ENCODE measurements around the gene PLXDC1.
"Not testable (repeated sequence)": the region's sequence is repeated elsewhere in the genome, so short reads cannot be mapped to it uniquely, and the experiment has no call there.

PLXDC1 gene

DNA sequence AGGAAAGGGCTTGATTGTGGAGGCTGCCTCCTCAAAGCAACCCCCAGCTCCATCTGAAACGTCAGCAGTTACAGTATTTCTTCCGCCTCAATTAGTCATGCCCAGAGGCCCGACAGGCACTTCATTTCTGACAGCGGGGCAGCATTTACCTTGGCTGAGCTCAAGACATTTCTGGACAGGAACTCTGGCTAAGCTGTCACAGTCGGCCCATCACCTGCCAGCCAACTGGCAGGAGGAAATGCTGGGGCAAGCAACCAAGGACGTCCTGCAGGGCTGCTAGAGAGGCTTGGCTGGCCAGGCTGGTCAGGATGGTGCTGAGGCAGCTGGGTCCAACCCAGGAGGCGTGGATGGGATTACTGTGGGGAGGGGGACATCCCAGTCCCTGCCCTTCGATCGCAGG lies 27.8 kb downstream of the PLXDC1 start:
- 89% methylated on average over 9 of the region's 9 CpGs for WGBS
- H3K4me3 ChIP-seq (ENCODE audit: low read length), result no peak overlapping the region
- no peaks in the 10 kb centered on the region for H3K27me3 ChIP-seq (ENCODE audit: insufficient read depth, low read length)
- no peak overlapping the region for H3K9ac ChIP-seq (ENCODE audit: low read depth, low read length)
- no peaks in the 10 kb centered on the region for H3K36me3 ChIP-seq (ENCODE audit: insufficient read depth, low read length)
- no peak overlapping the region for H3K27ac ChIP-seq (ENCODE audit: low read depth, low read length)
- H3K9me3 ChIP-seq (ENCODE audit: insufficient read depth, low read depth, low read length), result no peaks in the 10 kb centered on the region
- no peaks in the 10 kb centered on the region for H3K4me1 ChIP-seq (ENCODE audit: insufficient read depth, low read length)

DNA sequence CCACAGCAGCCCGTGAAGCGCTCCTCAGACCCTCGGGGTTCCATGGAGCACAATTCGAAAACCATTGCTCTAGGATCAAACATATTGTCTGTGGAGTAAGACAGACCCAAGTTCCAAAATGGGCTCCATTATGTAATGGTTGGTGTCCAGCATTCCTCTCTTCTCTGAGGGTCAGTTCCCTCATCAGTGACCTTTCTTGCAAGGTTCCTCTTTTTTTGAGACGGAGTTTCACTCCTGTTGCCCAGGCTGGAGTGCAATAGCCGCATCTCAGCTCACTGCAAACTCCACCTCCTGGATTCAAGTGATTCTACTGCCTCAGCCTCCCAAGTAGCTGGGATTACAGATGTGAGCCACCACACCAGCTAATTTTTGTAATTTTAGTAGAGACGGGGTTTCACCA lies 28.4 kb downstream of the PLXDC1 start:
- Histone ChIP-seq H3K4me1 (ENCODE audit: insufficient read depth, low read length) (no peaks in the 10 kb centered on the region), H3K9ac (ENCODE audit: low read depth, low read length) (no peak overlapping the region), H3K9me3 (ENCODE audit: insufficient read depth, low read depth, low read length) (no peaks in the 10 kb centered on the region), H3K36me3 (ENCODE audit: insufficient read depth, low read length) (no peaks in the 10 kb centered on the region), H3K27ac (ENCODE audit: low read depth, low read length) (no peak overlapping the region), H3K4me3 (ENCODE audit: low read length) (no peak overlapping the region), H3K27me3 (ENCODE audit: insufficient read depth, low read length) (no peaks in the 10 kb centered on the region)
- 92% methylated on average over 7 of the region's 7 CpGs for WGBS

DNA sequence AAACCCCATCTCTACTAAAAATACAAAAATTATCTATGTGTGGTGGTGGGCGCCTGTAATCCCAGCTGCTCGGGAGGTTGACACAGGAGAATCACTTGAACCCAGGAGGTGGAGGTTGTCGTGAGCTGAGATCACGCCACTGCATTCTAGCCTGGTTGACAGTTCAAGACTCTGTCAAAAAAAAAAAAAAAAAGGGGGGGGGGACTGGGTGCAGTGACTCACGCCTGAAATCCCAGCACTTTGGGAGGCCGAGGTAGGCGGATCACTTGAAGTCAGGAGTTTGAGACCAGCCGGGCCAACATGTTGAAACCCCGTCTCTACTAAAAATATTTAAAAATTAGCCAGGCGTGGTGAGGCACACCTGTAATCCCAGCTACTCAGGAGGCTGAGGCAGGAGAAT lies 29.5 kb downstream of the PLXDC1 start:
- H3K9ac ChIP-seq (ENCODE audit: low read depth, low read length); H3K27me3 ChIP-seq (ENCODE audit: insufficient read depth, low read length); H3K4me1 ChIP-seq (ENCODE audit: insufficient read depth, low read length); H3K9me3 ChIP-seq (ENCODE audit: insufficient read depth, low read depth, low read length); H3K4me3 ChIP-seq (ENCODE audit: low read length); H3K36me3 ChIP-seq (ENCODE audit: insufficient read depth, low read length); H3K27ac ChIP-seq (ENCODE audit: low read depth, low read length): not testable (repeated sequence)
- 84% methylated on average over 10 of the region's 10 CpGs for WGBS

DNA sequence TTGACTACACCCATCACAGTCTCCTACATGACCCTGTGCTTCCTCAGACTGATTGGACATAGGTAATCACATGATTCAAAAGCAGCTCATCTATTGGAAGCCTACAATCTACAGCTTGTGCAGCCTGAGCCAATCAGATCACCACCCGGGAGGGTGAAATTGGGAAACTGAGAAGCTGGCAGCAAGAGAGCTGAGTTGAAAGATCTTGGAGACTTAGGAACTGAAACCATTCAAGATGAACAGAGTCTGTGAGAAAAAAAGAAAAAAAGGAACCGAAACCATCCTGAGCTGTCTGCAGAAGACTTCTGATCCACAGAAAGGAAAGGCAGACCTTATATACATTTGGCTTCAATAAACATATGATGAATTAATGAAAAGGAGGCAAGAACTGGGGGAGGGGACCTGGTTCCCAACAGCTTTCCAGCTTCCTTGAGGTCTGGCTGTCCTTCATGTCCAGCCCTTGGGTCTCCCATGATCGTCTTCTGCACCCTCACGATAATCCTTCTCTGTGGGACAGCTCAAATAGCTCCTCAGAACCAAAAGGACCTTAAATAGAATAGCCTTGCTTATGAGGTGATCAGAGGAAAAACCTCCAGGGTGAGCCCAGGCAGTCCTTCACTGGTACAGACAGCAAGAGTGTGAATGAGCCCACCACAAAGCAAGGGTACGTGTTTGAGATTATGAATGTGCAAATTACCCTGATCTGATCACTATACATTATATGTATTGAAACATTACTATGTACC lies 32.6 kb downstream of the PLXDC1 start:
- Histone ChIP-seq H3K4me3 (ENCODE audit: low read length) (no peak overlapping the region), H3K27ac (ENCODE audit: low read depth, low read length) (no peak overlapping the region), H3K4me1 (ENCODE audit: insufficient read depth, low read length) (no peaks in the 10 kb centered on the region), H3K27me3 (ENCODE audit: insufficient read depth, low read length) (no peaks in the 10 kb centered on the region), H3K9me3 (ENCODE audit: insufficient read depth, low read depth, low read length) (no peaks in the 10 kb centered on the region), H3K36me3 (ENCODE audit: insufficient read depth, low read length) (no peaks in the 10 kb centered on the region), H3K9ac (ENCODE audit: low read depth, low read length) (no peak overlapping the region)
- 92% methylated on average over 4 of the region's 5 CpGs for WGBS

DNA sequence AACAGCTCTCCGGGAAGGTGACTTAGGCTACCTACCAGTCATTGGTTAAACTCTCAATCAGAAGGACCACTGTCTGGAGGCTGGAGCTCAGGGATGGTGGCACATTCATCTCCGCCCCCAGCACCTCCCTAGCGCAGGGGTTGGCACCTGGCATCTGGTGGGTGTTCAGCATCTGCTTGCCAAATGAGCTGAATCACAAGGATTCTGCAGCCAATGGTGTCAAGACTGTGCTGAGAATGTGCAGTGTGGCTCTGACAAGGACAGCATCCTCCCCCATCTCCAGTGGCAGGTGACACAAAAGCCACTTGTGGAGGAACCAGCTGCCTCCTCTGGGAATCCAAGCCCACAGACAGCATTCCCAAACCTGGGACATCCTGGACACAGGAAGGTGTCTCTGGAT lies 35.2 kb downstream of the PLXDC1 start:
- no peaks in the 10 kb centered on the region for H3K27me3 ChIP-seq (ENCODE audit: insufficient read depth, low read length)
- H3K9me3 ChIP-seq (ENCODE audit: insufficient read depth, low read depth, low read length), result no peaks in the 10 kb centered on the region
- no peak overlapping the region for H3K4me3 ChIP-seq (ENCODE audit: low read length)
- H3K4me1 ChIP-seq (ENCODE audit: insufficient read depth, low read length), result no peaks in the 10 kb centered on the region
- 94% methylated on average over 3 of the region's 3 CpGs for WGBS
- H3K36me3 ChIP-seq (ENCODE audit: insufficient read depth, low read length), result no peaks in the 10 kb centered on the region
- no peak overlapping the region for H3K27ac ChIP-seq (ENCODE audit: low read depth, low read length)
- no peak overlapping the region for H3K9ac ChIP-seq (ENCODE audit: low read depth, low read length)

DNA sequence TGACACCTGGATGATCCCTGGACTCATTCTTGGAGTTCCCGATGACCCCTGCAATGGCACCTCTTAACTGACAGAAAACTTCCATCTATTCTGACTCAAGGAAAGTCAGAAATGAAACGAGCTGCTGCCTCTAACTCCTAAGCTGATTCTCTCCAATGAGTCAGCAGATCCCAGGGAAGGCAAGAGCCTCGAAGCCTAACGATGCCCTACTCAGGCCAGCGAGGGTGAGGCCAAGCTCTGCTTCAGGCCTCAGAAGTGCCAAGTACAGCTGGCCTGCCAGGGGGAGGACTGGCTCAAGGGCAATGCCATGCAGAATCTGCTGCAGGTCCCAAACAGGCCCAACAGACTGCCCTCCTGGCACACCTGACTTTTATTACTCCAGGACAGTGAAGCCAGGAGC lies 36.3 kb downstream of the PLXDC1 start:
- Histone ChIP-seq H3K9ac (ENCODE audit: low read depth, low read length) (no peak overlapping the region), H3K4me3 (ENCODE audit: low read length) (no peak overlapping the region), H3K9me3 (ENCODE audit: insufficient read depth, low read depth, low read length) (no peaks in the 10 kb centered on the region), H3K27ac (ENCODE audit: low read depth, low read length) (no peak overlapping the region), H3K4me1 (ENCODE audit: insufficient read depth, low read length) (no peaks in the 10 kb centered on the region), H3K27me3 (ENCODE audit: insufficient read depth, low read length) (no peaks in the 10 kb centered on the region), H3K36me3 (ENCODE audit: insufficient read depth, low read length) (no peaks in the 10 kb centered on the region)
- 83% methylated on average over 5 of the region's 5 CpGs for WGBS

DNA sequence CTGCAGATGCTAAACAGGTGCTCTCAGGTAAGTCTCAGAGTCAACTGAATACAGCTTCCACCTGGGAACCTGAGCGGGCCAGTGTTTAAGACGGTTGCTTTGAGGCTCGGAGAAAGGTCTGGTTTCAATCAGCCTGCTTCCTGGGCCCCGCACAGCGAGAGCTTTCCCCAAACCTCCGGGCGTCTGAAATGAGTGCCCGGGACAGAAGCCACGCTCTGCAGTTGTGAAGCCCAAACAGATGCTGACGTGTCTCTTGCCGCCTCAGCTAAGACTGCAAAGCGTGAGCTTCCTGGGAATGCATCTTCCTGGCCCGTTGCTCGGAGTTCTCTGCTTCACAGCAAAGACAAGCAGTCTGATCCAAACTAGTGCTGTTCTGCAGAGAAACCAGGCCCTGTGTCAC lies 36.7 kb downstream of the PLXDC1 start:
- Histone ChIP-seq H3K4me3 (ENCODE audit: low read length) (no peak overlapping the region), H3K9ac (ENCODE audit: low read depth, low read length) (no peak overlapping the region), H3K27ac (ENCODE audit: low read depth, low read length) (no peak overlapping the region), H3K4me1 (ENCODE audit: insufficient read depth, low read length) (no peaks in the 10 kb centered on the region), H3K27me3 (ENCODE audit: insufficient read depth, low read length) (no peaks in the 10 kb centered on the region), H3K9me3 (ENCODE audit: insufficient read depth, low read depth, low read length) (no peaks in the 10 kb centered on the region), H3K36me3 (ENCODE audit: insufficient read depth, low read length) (no peaks in the 10 kb centered on the region)
- 89% methylated on average over 14 of the region's 14 CpGs for WGBS

DNA sequence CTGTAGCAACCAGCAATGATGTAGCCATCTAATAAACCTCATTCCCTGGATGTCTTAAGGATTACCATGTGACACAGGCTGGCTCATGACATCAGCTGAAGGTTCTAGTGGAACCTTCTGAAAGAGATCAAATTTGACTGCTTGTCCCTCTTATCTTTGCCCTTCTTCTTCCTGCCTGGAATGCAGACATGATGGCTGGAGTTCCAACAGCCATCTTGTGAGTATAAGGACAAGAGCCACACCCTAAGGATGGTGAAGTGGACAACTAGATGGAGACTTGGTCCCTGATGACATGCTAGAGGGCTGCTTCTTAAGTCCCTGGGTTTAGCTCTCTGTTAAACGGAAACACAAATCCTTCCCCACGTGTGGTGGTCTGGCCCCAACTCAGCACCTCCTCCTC lies 37.6 kb downstream of the PLXDC1 start:
- H3K4me3 ChIP-seq (ENCODE audit: low read length), result no peak overlapping the region

DNA sequence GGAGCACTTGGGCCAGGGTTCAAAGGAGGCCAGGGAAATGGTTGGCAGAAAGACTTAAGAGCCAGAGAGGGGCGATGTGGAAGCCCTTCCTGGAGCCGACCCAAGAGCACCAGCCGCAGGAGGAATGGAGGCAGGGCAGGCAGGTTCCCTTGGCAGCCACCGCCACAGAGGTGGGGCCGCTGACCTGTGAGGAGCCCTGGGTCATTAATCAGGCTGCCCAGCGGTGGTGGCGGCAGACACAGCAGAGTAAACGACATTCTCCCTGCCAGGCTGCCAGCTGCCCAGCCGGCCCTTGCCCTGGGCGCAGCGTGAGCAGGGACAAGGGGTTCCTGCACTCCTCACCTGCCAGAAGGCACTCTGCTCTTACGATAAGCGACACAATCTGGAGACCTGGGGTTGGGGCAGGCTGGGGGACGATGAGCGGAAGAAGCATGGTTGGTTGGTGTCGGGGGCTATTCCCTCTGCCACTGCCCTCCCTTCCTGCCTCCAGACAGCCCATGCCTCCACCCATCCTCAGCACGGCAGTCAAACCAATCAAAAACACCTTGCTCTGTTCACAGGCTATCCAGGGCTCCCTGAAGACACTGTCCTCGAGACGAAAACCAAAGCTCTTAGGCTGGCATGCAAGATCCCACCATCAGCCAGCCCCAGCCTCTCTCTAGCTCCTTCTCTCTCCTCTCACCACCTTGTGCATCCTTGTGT lies 40.9 kb downstream of the PLXDC1 start:
- H3K4me3 ChIP-seq (ENCODE audit: low read length), result no peak overlapping the region
- H3K9me3 ChIP-seq (ENCODE audit: insufficient read depth, low read depth, low read length), result no peaks in the 10 kb centered on the region
- WGBS, result 89% methylated on average over 19 of the region's 19 CpGs
- H3K36me3 ChIP-seq (ENCODE audit: insufficient read depth, low read length), result no peaks in the 10 kb centered on the region
- H3K27me3 ChIP-seq (ENCODE audit: insufficient read depth, low read length), result no peaks in the 10 kb centered on the region
- H3K9ac ChIP-seq (ENCODE audit: low read depth, low read length), result no peak overlapping the region
- H3K4me1 ChIP-seq (ENCODE audit: insufficient read depth, low read length), result no peaks in the 10 kb centered on the region
- no peak overlapping the region for H3K27ac ChIP-seq (ENCODE audit: low read depth, low read length)

More for the DNA sequence above, 37.6 kb downstream of the PLXDC1 start:
- H3K9ac ChIP-seq (ENCODE audit: low read depth, low read length), result no peak overlapping the region
- H3K27ac ChIP-seq (ENCODE audit: low read depth, low read length), result no peak overlapping the region
- H3K27me3 ChIP-seq (ENCODE audit: insufficient read depth, low read length), result no peaks in the 10 kb centered on the region
- no peaks in the 10 kb centered on the region for H3K9me3 ChIP-seq (ENCODE audit: insufficient read depth, low read depth, low read length)
- H3K4me1 ChIP-seq (ENCODE audit: insufficient read depth, low read length), result no peaks in the 10 kb centered on the region
- no peaks in the 10 kb centered on the region for H3K36me3 ChIP-seq (ENCODE audit: insufficient read depth, low read length)
- whole genome bisulfite sequencing, result 88% methylated on average over 2 of the region's 2 CpGs

DNA sequence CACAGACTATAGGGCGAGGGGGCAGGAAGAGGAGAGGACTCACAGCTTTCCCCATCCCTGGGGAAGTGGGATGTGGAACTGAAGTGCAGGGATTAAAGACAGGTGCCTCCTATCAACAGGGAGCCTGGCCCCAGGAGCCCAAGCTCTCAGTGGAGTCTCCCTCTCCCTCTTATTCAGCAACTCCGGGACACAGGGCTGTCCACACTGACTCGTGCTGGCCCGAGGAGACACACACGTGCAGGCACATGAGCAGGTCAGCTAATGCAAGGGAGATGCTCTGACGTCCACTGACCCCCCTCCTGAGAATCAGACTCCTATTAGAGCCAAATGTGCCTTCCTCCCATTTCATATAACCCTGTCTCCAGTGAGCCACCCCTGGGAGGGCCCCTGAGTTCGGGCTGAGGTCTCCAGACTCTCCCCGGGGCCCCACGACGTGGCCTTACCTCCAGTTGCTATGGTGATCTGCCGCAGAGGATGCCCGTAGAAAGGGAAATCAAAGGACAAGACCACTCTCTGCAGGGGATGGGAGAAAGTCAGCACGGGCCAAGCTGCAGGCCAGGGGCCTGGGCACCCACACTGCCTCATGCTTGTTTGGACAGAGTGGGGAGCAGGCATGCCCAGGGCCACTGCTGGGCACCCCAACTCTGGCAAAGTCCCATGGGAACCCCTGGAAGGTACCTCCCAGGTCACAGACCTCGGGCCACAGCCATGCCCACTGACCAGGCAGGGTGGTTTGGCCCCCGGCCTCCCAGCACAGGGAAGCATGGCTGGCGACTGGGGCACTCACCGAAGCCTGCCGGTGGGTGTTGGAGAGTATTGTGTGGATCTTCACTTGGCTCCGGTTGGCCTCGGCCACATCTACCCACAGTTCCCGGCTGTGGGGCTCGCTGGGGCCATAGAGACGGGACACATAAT lies 42.7 kb downstream of the PLXDC1 start:
- Histone ChIP-seq H3K9me3 (ENCODE audit: insufficient read depth, low read depth, low read length) (no peaks in the 10 kb centered on the region), H3K36me3 (ENCODE audit: insufficient read depth, low read length) (no peaks in the 10 kb centered on the region), H3K9ac (ENCODE audit: low read depth, low read length) (no peak overlapping the region), H3K27me3 (ENCODE audit: insufficient read depth, low read length) (no peaks in the 10 kb centered on the region), H3K4me1 (ENCODE audit: insufficient read depth, low read length) (no peaks in the 10 kb centered on the region), H3K27ac (ENCODE audit: low read depth, low read length) (no peak overlapping the region), H3K4me3 (ENCODE audit: low read length) (no peak overlapping the region)
- 93% methylated on average over 23 of the region's 23 CpGs for WGBS

DNA sequence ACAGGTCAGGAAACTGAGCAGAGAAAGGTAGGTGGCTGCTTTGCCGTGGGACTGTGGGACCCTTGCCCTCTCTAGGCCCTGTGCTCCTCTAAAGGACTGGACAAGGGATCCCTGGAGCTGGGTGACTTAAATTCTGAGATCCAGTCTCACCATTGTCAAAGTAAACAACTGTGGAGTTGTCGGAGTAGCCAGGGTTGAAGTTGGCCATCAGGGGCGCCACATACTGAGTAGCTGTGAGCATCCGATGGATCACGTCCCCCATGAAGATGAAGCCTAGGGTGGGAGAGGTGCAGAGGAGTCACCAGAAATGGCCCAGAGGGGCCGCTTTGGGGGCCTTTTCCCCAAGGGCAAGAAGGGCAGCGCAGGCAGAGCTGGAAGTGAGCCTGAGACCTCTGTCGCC lies 43.5 kb downstream of the PLXDC1 start:
- 87% methylated on average over 8 of the region's 8 CpGs for WGBS
- Histone ChIP-seq H3K36me3 (ENCODE audit: insufficient read depth, low read length) (no peaks in the 10 kb centered on the region), H3K27ac (ENCODE audit: low read depth, low read length) (no peak overlapping the region), H3K4me3 (ENCODE audit: low read length) (no peak overlapping the region), H3K9me3 (ENCODE audit: insufficient read depth, low read depth, low read length) (no peaks in the 10 kb centered on the region), H3K27me3 (ENCODE audit: insufficient read depth, low read length) (no peaks in the 10 kb centered on the region), H3K4me1 (ENCODE audit: insufficient read depth, low read length) (no peaks in the 10 kb centered on the region), H3K9ac (ENCODE audit: low read depth, low read length) (no peak overlapping the region)

Measured in HUES64 (cell line).